HG03558 (cell line): ENCODE measurements around the gene ARRB1.

ENCODE experiments used
- ATAC-seq: cut with Tn5 transposase; IDR thresholded peaks from one replicate; pipeline ENCODE4 v1.9.1; 2021; ENCODE audit warnings: moderate number of reproducible peaks; ENCODE audit not compliant: unreplicated experiment; ENCODE audit errors: extremely low read depth

The ARRB1 gene

DNA sequence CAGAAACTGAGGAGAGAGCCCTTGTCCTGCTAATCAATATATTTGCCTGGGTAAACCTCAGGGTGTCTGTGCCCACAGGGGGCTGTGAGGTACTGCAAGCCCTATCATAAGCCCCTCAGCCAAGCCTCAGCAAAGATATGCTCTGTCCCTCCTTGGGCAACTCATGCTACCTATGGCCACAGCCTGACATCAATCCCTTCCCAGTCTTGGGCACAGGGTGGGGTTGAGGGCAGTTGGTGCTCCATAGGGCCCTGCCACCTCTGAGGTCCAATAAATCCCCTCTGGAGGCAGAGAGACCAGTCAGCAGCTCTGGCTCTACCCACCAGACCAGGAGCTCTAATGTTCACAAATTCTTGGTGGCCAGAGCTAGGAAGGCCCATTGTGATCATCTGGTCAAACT, 87.1 kb downstream of the ARRB1 start:
- ATAC-seq = no peak

DNA sequence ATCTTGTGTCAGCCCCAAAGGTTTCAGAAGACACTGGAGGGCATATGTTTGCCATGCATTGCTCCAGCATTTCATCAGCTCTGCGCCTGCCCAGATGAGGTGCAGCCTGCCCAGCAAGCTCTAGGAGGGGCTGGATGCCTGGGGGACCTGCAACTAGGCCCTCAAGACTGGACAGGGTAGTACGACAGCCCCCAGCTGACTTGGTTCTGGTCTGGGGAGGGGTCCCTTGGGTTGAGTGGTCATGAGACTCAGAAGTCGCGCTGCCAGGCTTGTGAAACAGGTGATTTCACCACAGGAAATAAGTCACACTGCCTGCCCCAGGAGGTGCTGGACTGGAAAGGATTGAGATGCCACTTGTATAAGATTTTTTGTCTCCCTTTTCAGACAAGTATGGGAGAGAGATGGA, 87.5 kb downstream of the ARRB1 start:
- ATAC-seq = no peak

DNA sequence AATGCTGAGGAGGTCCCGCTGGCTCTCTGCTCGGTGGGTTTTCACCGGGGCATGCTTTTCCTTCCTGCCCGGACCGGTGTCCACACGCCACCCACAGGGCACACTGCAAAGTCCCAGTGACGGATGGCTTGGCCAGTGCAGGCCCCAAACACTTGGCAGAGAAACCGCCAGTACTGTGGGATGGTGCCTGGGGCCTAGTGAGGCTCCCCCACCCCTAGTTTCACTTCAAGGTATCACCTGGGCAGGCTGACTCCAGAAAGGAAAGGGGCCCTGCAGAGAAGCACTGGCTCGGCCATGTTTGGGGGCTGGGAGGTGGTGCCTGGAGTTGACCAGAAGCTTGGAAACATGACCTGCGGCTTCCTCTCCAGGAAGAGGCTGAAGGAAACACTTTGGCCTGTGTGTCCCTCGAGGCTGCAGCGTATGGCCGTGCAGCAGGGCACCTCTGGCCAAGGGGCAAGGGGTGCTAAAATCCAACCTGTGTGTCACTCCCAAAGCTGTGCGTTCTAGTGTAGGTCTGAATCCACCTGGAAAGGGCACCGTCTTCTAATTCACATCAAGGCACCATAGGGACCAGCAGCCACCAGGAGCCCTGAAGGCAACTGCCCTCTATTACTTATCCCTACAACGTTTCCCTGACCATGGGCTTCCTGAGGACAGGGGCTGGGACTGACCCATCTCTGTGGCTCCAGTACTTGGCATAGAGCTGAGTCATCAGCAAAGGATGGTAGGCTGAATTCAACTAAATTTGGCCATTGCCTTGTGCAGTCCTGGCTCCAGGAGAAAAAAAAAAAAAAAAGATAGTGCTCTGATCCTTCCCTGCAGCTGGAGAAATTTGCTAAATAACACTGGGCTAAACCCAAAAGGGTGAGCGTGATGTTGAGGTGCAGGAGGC, 88.3 kb downstream of the ARRB1 start:
- no peak for ATAC-seq

DNA sequence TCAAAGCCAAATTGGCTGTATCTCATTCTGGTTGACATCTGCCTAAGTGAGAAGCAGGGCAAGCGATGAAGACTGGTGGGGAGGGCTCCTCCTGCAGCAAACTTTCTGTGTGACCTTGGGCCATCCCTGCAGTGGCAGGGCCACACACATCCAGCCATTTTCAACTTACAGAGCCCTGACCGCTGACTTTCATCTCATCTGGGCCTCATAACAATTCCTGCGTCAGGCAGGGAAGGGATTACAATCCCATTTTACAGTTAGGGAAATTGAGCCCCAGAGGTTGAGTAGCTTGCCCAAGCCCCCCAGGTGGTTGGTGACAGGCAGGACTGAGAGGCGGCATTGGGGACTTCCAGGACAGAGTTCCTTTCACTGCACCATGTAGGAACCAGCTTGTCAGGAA, 89.0 kb downstream of the ARRB1 start:
- no peak for ATAC-seq

DNA sequence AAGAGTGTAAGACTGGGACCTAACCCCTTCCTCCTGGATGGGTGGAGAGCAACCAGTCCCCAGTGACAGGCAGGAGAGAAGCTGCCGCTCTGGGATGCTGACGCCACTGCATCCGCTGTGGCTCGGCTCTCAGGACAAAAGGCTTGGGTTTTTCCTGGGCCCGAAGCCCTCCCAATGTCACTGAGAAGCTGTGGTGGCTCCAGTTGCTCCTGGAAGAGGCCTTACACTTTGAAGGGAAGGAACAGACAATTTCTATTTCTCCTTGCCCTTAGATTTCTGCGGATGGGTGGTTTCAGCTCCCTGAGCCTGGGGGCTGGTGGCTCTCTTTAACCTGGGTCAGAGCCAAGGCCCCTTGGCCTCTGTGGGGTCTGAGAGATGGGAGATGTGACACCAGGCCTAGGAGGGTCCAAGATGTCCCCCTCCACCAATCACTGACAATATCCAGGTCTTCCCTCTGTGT, 89.5 kb downstream of the ARRB1 start:
- ATAC-seq = no peak

DNA sequence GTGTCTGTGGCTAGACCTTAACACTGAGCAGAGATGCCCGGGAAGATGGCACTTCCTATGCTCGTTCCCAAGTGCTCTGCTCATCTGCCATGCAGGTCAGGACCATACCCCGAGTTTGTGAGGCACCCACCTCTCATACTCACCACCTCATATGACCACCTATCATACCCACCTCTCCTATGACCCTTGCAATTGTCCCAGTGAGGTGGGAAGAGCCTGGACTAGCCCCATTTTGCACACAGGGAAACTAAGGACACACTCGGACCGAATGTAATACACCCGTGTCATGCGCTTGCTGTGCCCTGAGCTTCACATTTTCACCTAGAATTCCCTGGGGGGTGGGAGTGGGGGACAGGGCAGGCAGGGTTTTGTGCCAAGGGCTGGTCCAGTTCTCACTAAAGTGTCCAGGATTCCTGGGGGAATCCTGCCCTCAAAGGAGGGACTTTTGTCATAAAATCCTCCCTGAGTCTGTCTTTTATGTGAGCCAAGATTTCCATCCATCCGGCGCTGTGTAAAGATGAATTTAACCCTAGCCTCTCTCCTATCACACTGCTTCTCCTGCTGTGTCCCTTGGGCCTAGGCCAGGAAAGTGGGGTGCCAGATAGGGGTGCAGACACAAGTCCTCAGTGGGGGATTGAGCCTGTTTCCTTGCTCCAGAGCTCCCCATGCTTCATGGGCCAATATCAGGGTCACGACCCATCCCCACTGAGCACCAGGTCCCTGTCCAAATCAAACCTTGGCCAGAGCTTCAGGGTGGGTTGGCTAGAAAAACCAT, 90.9 kb downstream of the ARRB1 start:
- ATAC-seq = no peak

DNA sequence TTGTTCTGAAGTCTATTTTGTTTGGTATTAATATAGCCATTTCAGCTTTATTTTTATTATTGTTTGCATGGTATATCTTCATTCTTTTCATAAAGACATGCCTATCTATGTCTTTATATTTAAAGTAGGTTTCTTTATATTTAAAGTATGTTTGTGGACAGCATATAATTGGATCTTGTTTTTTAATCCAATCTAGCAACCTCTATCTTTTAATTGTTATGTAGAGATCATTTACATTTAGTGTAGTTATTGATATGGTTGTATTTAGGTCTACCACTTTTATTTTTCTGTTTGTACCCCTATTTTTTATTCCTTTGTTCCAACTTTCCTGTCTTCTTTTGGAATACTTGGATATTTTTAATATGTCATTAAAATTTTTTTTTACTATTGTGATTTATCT, 97.1 kb downstream of the ARRB1 start:
- no peak for ATAC-seq

DNA sequence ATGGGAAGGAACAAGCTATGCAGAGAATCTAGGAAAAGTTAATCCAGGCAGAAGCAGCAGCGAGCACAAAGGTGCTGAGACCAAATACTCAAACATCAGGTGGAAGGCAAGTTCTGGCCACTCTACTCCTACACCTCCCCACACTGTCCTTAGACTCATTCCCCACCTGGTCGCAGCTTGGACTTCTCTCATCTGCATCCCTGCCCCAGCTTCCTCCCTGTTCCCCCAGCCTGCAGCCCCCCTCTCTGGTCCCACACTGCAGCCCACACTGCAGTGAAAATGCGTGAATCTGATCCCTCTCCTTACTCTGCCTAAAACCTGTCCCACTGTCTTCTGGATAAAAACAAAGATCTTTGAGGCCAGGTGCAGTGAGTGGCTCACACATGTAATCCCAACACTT, 101.8 kb downstream of the ARRB1 start:
- no peak for ATAC-seq

DNA sequence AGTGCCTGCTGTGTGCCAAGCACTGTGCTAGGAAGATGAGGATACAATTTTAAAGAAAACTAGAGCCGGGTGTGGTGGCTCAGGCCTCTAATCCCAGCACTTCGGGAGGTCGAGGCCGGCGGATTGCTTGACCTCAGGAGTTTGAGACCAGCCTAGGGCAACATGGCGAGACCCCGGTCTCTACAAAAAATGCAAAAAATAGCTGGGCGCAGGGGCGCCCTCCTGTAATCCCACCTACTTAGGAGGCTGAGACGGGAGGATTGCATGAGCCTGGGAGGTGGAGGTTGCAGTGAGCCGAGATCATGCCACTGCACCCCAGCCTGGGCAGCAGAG, 102.6 kb downstream of the ARRB1 start:
- ATAC-seq = no peak

DNA sequence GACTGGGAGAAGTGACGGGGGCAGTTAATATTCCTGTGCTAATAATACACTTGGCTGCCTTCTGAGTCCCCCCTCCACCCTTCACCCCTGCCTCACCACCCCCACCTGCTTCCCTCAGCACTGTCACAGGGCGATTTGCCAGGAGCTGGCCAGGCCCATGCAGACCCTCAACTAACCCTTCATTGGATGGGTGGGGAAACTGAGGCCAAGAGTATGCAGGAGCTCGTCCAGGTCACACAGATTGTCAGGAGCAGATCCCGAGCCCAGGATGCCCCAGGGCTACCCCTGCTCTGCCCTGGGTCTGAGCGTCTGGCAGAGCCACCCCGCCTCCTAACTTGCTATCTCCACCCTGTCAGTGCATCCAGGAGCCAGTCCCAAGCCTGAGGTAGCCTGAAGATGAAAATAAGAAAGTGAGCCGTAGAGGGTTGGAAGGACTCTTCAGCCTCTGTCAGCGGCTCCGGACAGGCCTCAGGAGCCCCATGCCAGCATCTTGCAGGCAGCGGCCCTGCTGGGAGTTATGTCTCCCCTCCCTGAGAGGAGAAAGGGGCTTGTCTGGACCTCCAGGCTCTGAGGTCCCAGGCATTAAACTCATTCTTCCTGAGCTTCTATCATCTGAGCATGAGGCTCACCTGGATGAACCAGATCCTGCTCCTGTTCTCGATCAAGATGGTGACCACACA, 104.7 kb downstream of the ARRB1 start:
- no peak for ATAC-seq

DNA sequence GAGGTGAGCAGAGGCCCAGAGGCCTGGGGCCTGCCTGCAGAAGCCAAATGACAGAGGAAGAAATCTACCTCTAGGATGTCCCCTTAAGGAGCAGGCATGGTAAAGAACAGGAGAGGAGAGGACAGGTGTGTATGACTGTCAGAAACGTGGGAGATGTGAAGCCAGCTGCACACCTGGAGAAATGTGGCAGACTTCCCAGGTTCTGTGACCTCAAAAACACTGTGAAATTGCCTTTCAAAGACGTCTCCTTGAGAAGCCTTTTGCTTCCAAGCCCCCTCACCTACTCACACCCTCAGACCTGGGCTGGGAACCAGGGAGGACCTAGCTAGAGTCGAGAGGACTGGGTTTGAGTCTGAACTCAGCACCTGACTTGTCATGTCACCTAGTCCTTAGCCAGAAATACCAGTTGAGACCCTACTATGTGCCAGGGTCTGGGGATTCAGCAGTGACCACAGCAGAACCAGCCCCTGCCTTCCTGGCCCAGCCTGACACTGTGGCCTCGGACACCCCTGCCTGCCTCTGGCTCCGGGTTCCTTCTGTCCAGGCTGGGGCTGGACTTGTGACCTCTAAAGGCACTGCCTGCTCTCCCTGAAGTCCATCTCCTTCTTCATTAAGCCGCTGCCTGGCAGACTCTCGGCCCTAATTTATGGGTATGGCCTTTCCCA, 105.3 kb downstream of the ARRB1 start:
- no peak for ATAC-seq

DNA sequence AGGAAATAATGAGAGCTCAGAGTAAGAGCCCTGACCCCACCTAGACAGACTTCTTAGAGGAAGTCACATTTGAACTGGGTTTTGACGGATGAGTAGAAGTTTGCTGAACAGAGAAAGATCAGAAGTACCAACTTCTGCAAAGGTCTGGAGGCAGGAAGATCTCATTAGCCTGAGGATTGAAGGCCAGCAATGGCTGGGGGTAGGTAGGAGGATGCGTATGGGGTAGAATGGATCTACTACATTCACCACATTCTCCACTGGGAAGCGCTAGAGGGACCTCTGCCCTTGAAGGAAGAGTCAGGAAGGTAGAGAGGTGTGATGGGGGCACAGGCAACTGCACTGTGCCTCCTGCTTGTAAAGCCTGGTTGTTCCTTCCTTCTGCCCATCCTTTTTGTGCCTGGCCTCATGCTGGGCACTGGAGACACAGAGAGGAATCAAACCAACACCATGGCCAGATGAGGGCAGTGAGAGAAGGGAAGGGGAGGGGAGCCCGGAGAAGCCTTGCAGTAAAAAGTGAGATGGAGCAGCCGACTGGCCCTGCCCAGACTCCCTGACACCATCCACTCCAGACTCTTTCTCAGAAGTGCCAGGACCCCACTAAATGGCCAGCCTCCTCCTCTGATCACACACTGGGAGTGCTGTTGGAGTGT, 106.0 kb downstream of the ARRB1 start:
- no peak for ATAC-seq

DNA sequence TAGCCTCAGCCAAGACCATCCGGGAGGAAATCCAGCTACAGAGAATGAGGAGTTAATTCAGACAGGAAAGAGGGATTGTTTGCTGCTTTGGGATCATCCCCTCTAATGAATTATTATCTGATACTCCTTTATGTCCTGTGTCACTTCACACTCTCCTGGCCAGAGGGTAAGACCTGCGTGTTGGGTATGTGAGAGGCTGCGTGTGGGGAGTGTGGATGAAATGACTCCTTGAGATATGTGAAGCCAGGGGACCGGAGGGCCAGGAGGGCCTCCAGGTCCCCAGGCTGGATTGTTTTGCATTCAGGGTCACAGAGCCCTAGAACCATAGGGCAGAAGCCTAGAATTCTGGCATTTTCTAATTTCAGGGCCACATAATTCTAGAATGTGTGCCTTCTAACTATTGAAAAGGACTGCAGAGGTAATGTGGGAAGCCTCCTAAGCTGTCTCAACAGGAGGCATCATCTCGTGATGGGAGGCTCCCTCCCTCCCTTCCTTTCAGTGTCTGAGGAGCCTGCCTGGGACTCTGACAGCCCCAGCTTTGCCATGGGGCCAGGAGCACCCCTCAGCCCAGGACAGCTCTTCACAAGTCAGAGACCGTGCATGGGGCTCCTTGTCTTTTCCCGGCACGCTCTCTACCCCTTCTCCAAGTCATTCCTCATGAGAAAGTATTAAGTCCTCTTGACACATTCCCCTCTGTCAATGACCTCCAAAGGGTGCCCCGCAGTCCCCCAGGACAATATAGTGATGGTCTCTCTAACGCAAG, 107.2 kb downstream of the ARRB1 start:
- ATAC-seq = no peak

DNA sequence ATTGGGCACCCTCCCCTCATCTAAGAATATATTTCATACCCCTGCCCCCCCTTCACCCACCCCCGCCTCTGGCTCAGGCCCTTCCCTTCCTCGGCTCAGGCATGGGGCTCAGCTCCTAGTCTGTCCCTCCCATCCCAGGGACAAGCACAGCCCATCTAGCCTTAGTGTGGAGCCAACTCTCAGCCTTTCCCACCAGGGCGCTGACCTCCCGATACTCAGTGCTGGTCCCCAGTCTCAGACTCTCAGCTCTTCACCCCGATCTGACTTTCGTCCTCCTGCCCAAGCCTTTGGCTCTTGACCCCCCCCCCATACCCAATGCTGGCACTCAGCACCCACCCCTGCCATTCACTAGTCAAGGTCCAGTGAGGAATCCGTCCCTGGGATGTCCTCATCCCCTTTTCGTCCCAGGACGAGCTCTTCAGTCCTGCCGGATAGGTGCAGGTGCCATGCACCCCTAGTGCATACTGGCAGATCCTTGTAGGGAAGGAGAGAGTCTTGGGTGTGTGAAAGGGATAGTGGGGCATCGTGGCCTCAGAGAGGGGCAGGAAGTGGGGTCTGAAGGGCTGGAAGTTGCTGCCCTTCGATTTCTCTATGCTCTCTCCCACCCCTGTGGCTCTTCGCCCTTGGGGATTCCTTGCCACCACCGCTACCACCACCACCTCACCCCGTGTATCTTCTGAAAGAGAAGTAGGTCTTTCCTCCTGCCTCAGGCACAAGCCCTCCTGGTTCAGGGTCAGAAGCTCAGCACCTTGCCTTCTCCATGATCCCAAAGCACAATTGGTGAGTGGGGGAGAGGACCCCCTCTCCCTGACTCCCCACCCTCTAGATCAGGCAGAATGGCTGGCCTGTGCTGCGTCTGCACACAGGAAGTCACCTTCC, 108.5 kb downstream of the ARRB1 start:
- no peak for ATAC-seq

DNA sequence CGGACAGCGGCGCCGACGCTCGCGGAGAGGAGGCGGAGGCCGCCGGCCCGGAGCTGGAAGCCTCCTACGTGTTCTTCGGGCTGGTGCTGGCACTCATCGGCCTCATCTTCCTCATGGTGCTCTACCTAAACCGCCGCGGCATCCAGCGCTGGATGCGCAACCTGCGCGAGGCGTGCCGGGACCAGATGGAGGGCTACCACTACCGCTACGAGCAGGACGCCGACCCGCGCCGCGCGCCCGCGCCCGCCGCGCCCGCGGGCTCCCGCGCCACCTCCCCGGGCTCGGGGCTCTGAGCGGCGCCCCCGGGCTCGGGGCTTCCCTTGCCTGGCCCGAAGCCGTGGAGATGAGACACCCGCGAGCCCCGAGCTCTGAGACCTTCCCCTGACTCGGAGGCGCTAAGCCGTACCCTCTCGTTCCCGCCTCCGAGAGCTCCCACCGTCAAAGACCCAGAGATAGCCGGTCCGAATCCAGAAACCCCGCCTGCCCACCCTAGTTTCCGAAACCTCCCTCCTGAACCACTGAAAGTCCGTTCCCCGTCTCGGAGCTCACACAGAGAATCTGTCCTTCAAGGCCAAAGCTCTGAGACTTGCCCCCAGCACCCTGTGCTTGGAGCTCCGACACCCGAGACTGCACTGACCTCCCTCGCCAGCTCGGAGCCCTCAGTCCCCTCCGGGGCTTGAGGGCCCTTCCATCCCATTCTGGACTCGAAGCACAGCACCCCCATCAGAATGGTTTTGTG, 109.4 kb downstream of the ARRB1 start:
- ATAC-seq = no peak

DNA sequence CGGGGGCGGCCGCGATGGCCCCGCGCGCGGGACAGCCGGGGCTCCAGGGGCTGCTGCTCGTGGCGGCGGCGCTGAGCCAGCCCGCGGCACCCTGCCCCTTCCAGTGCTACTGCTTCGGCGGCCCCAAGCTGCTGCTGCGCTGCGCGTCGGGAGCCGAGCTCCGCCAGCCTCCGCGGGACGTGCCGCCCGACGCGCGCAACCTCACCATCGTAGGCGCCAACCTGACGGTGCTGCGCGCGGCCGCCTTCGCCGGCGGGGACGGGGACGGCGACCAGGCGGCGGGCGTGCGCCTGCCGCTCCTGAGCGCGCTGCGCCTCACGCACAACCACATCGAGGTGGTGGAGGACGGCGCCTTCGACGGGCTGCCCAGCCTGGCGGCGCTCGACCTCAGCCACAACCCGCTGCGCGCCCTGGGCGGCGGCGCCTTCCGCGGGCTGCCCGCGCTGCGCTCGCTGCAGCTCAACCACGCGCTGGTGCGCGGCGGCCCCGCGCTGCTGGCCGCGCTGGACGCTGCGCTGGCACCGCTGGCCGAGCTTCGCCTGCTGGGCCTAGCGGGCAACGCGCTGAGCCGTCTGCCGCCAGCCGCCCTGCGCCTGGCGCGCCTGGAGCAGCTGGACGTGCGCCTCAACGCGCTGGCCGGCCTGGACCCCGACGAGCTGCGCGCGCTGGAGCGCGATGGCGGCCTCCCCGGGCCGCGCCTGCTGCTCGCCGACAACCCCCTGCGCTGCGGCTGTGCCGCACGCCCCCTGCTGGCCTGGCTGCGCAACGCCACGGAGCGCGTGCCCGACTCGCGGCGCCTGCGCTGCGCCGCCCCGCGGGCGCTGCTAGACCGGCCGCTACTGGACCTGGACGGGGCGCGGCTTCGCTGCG, 110.2 kb downstream of the ARRB1 start:
- ATAC-seq = peak; percentile 70
